SK-N-SH (cell line): ENCODE data around the gene KCTD11. TPM values are rescaled to one million over a fixed set of nuclear protein-coding genes. Genes with fewer than 3 reads are reported as not detected.

Experiments
- CTCF ChIA-PET: fragments of 300-600, 350-600 bp; formaldehyde crosslinking; extraction: SDS; loops from one replicate; lab custom pipeline; 2021; lab: Yijun Ruan, JAX
- POLR2A ChIA-PET: fragments of 350-600 bp; sonication (Branson Sonifier 250); formaldehyde crosslinking; extraction: SDS; loops from one replicate; lab custom pipeline; 2020; ENCODE audit warnings: antibody characterized with exemption, inconsistent platforms; lab: Yijun Ruan, JAX
- DNase-seq: peaks from one replicate; pipeline ENCODE4 v3.0.0; 2012
- H2AFZ ChIP-seq: fragments of 200-600 bp; sonication (generic); 2 replicates; pipeline ENCODE4 v1.8.1; 2016; ENCODE audit warnings: antibody characterized with exemption, mild to moderate bottlenecking, low read depth
- H3F3A ChIP-seq: fragments of 200-600 bp; sonication (generic); replicated peaks from 2 replicates; pipeline ENCODE3; 2016; ENCODE audit warnings: antibody characterized with exemption, mild to moderate bottlenecking; ENCODE audit not compliant: insufficient read depth
- H3K27ac ChIP-seq, 2 experiments: fragments of 200-500 bp in 1 of 2; fragments of 200-600 bp in 1 of 2; sonication (Bioruptor generic) in 1 of 2; sonication (generic), shearing (Covaris generic) in 1 of 2; 2 replicates each; pipeline versions ENCODE4 v1.5.1 to v1.6.1; 2014 to 2016; ENCODE audit warnings: low read depth in 2 of 2, inconsistent platforms in 1 of 2, low read length in 1 of 2, mild to moderate bottlenecking in 1 of 2, mixed read lengths in 1 of 2
- H3K27me3 ChIP-seq: fragments of 200-600 bp; sonication (generic), shearing (Covaris generic); 2 replicates; pipeline ENCODE4 v1.6.1; 2016; ENCODE audit warnings: mixed run types; ENCODE audit not compliant: insufficient read depth
- H3K36me3 ChIP-seq, 2 experiments: fragments of 200-500 bp in 1 of 2; fragments of 200-600 bp in 1 of 2; sonication (Bioruptor generic) in 1 of 2; sonication (generic) in 1 of 2; replicated peaks in 1 of 2; 2 replicates each; pipeline versions ENCODE3 to v1.5.1; 2014 to 2016; ENCODE audit warnings: low read length in 1 of 2, mild to moderate bottlenecking in 1 of 2; ENCODE audit not compliant: insufficient read depth in 2 of 2, control insufficient read depth in 1 of 2
- H3K4me1 ChIP-seq, 2 experiments: fragments of 200-500 bp in 1 of 2; fragments of 200-600 bp in 1 of 2; sonication (Bioruptor generic) in 1 of 2; sonication (generic), shearing (Covaris generic) in 1 of 2; 2 replicates each; pipeline versions ENCODE4 v1.5.1 to v1.6.1; 2014 to 2016; ENCODE audit warnings: low read depth in 1 of 2, low read length in 1 of 2, mixed run types in 1 of 2; ENCODE audit not compliant: insufficient read depth in 2 of 2, control insufficient read depth in 1 of 2
- H3K4me2 ChIP-seq: fragments of 200-600 bp; sonication (generic), shearing (Covaris generic); 2 replicates; pipeline ENCODE4 v1.6.1; 2017; ENCODE audit warnings: mixed run types
- H3K4me3 ChIP-seq, 2 experiments: fragments of 200-500 bp in 1 of 2; fragments of 200-600 bp in 1 of 2; sonication (Bioruptor generic) in 1 of 2; sonication (generic), shearing (Covaris generic) in 1 of 2; 2 replicates each; pipeline versions ENCODE4 v1.5.1 to v1.8.1; 2014 to 2016; ENCODE audit warnings: low read depth in 2 of 2, inconsistent platforms in 1 of 2, low read length in 1 of 2, mild to moderate bottlenecking in 1 of 2, mixed read lengths in 1 of 2, moderate library complexity in 1 of 2
- H3K79me2 ChIP-seq: fragments of 200-600 bp; sonication (generic); 2 replicates; pipeline ENCODE4 v1.8.1; 2017; ENCODE audit warnings: mild to moderate bottlenecking; ENCODE audit not compliant: insufficient read depth
- H3K9ac ChIP-seq: fragments of 200-600 bp; sonication (generic); 2 replicates; pipeline ENCODE4 v1.6.1; 2017; ENCODE audit warnings: mixed run types
- H3K9me2 ChIP-seq: fragments of 200-600 bp; sonication (generic); 2 replicates; pipeline ENCODE4 v1.6.1; 2017; ENCODE audit warnings: mixed run types
- H3K9me3 ChIP-seq: fragments of 200-600 bp; sonication (generic); 2 replicates; pipeline ENCODE4 v1.6.1; 2017; ENCODE audit warnings: mixed run types, mild to moderate bottlenecking, moderate library complexity
- H4K20me1 ChIP-seq: fragments of 200-600 bp; sonication (generic); 2 replicates; pipeline ENCODE4 v1.6.1; 2017; ENCODE audit warnings: mild to moderate bottlenecking, mixed run types; ENCODE audit not compliant: insufficient read depth
- CHD2 ChIP-seq: fragments of 150-350 bp; IDR thresholded peaks from 2 replicates; pipeline ENCODE4 v1.6.1; 2018; ENCODE audit warnings: low read length; ENCODE audit not compliant: partially characterized antibody
- EP300 ChIP-seq, 2 experiments: IDR thresholded peaks; 2 replicates each; pipeline versions ENCODE4 v1.4.0 to v1.6.1; 2012; ENCODE audit warnings: borderline replicate concordance in 1 of 2, low read depth in 1 of 2, low read length in 1 of 2
- EZH2phosphoT487 ChIP-seq: fragments of 200-600 bp; sonication (generic); IDR thresholded peaks from 2 replicates; pipeline ENCODE4 v1.6.1; 2017; ENCODE audit warnings: low read depth, mixed run types, mild to moderate bottlenecking, antibody characterized with exemption, moderate library complexity, borderline replicate concordance
- GABPA ChIP-seq: IDR thresholded peaks from 2 replicates; pipeline ENCODE4 v1.4.0; 2012; ENCODE audit warnings: low read depth, mild to moderate bottlenecking
- JUND ChIP-seq: IDR thresholded peaks from 2 replicates; pipeline ENCODE4 v1.4.0; 2012
- MAX ChIP-seq: IDR thresholded peaks from 2 replicates; pipeline ENCODE4 v1.4.0; 2012; ENCODE audit warnings: low read depth
- NFIC ChIP-seq: IDR thresholded peaks from 2 replicates; pipeline ENCODE4 v1.4.0; 2012; ENCODE audit warnings: borderline replicate concordance
- NRF1 ChIP-seq: IDR thresholded peaks from 2 replicates; pipeline ENCODE4 v1.6.1; 2012; ENCODE audit warnings: low read depth, mild to moderate bottlenecking, low read length
- PBX3 ChIP-seq: IDR thresholded peaks from 2 replicates; pipeline ENCODE4; 2012
- POLR2AphosphoS5 ChIP-seq: IDR thresholded peaks from 2 replicates; pipeline ENCODE4 v1.6.1; 2012; ENCODE audit warnings: low read depth, low read length
- RCOR1 ChIP-seq: fragments of 150-350 bp; IDR thresholded peaks from 2 replicates; pipeline ENCODE4 v1.6.1; 2017; ENCODE audit warnings: antibody characterized with exemption, low read length
- RXRA ChIP-seq: IDR thresholded peaks from 2 replicates; pipeline ENCODE4 v1.4.0; 2012; ENCODE audit warnings: low read depth, mild to moderate bottlenecking, borderline replicate concordance
- SIN3A ChIP-seq: IDR thresholded peaks from 2 replicates; pipeline ENCODE4 v1.6.1; 2012; ENCODE audit warnings: low read depth, mild to moderate bottlenecking, low read length, moderate library complexity, borderline replicate concordance
- TAF1 ChIP-seq: IDR thresholded peaks from 2 replicates; pipeline ENCODE4 v1.6.1; 2012; ENCODE audit warnings: low read depth, mild to moderate bottlenecking, low read length, moderate library complexity, borderline replicate concordance
- TCF12 ChIP-seq: IDR thresholded peaks from 2 replicates; pipeline ENCODE4 v1.4.0; 2012
- USF1 ChIP-seq: IDR thresholded peaks from 2 replicates; pipeline ENCODE4 v1.4.0; 2012; ENCODE audit warnings: low read depth, borderline replicate concordance
- USF2 ChIP-seq: fragments of 150-350 bp; IDR thresholded peaks from 2 replicates; pipeline ENCODE4 v1.6.1; 2017; ENCODE audit warnings: antibody characterized with exemption, low read length, low read depth, borderline replicate concordance
- YY1 ChIP-seq: IDR thresholded peaks from 2 replicates; pipeline ENCODE4 v1.4.0; 2012; ENCODE audit warnings: low read depth, mild to moderate bottlenecking
- WGBS: methylation state at CpG from one replicate; pipeline ENCODE4 v1.1.6; 2017; ENCODE audit warnings: low lambda C conversion rate; 5-methylcytosine and 5-hydroxymethylcytosine counted together
- polyA plus RNA-seq, 3 experiments: library from polyadenylated mRNA; depleted of rRNA; stranded (reverse); fragments of >200 nt; gene quantifications; 2 replicates each; pipeline ENCODE4 v1.2.3, GENCODE V29; 2012

The KCTD11 gene
- polyA plus RNA-seq, 1 of the 3 experiments (the other 2 are of a cell fraction) = 9.5 TPM

- TF ChIP-seq TAF1 (peak; percentile 55), USF2 (no peak), GABPA (peak; percentile 47; the same call in 1 of the 2 replicates), SIN3A (peak; percentile 35; the same call in 1 of the 2 replicates), RCOR1 (peak; percentile 26; the same call in 1 of the 2 replicates), RXRA (no peak), USF1 (no peak), EZH2phosphoT487 (no peak), CHD2 (peak; percentile 73), TCF12 (no peak), YY1 (no peak), PBX3 (no peak), MAX (peak; percentile 49; the same call in 1 of the 2 replicates), JUND (no peak), EP300 (IDR thresholded peaks at IDR 0.05; ENCODE audit: borderline replicate concordance in 1 of 2, low read depth in 1 of 2, low read length in 1 of 2) (no peak), NFIC (no peak), POLR2AphosphoS5 (peak; percentile 85), NRF1 (peak; percentile 30; the same call in 1 of the 2 replicates)
These were observed 22.5 kb upstream of the KCTD11 start (continued) for GRCh38 chr17:7329374-7329996.

- Histone ChIP-seq H3F3A (no peaks in the 10 kb centered on the region), H3K9me2 (no peaks in the 10 kb centered on the region), H3K9ac (peak overlapping the region; percentile 65), H3K79me2 (peaks cover 17% of the 10 kb centered on the region; the same call in 1 of the 2 replicates), H3K36me3 (peaks cover 0 to 16% of the 10 kb centered on the region in 2 experiments), H3K9me3 (no peaks in the 10 kb centered on the region), H3K27me3 (no peaks in the 10 kb centered on the region; the same call in 1 of the 2 replicates), H3K4me2 (peak overlapping the region; percentile 86), H3K27ac (peak overlapping the region; percentile 79 to 92), H2AFZ (peak overlapping the region; percentile 75), H3K4me3 (peak overlapping the region; percentile 69 to 93), H4K20me1 (no peaks in the 10 kb centered on the region), H3K4me1 (peaks cover 3 to 13% of the 10 kb centered on the region in 2 experiments; a peak in 2 of 4 replicates)
- under 1% methylated on average over 15 of the region's 34 CpGs for WGBS
- ChIA-PET POLR2A (interaction anchor here (0.6 to 2.3 kb wide), 15 partner anchors 10 to 357 kb away, joined by 3 to 11 read pairs (median 3); partner anchors contain the start of genes ACADVL, DLG4, DVL2 and GPS2), CTCF (interaction anchor here (0.6 to 2.3 kb wide), 9 partner anchors 8 to 284 kb away, joined by 3 to 8 read pairs (median 4); partner anchors contain the start of gene KCTD11)
- peak; percentile 94 for DNase-seq
- TF ChIP-seq SIN3A (no peak), POLR2AphosphoS5 (peak; percentile 35; the same call in 1 of the 2 replicates)
These were observed 21.8 kb upstream of the KCTD11 start for GRCh38 chr17:7329997-7330637.
